ENCODE data around the gene TTLL10.

GRCh38 chr1:1232208-1232795 lies 58.6 kb downstream of the TTLL10 start, which contains the start of gene B3GALT6:
- TF ChIP-seq CTCF (IDR thresholded peaks at IDR 0.05) (no peak), POLR2AphosphoS5 (IDR thresholded peaks at IDR 0.05) (no peak)

Measured in stomach (tissue), 4 donors.